HL-60 (cell line): ENCODE results near the gene DCAF17.

ENCODE experiments used
- CTCF ChIP-seq: IDR thresholded peaks from one replicate; pipeline ENCODE4 v1.5.1; 2011; ENCODE audit warnings: low read length, control low read depth, inconsistent platforms; ENCODE audit not compliant: insufficient read depth
- POLR2AphosphoS5 ChIP-seq: IDR thresholded peaks from 2 replicates; pipeline ENCODE4 v1.6.1; 2012; ENCODE audit warnings: low read depth
- REST ChIP-seq: IDR thresholded peaks from 2 replicates; pipeline ENCODE4 v1.6.1; 2012; ENCODE audit warnings: low read depth; ENCODE audit not compliant: insufficient replicate concordance

- no peak for TF ChIP-seq POLR2AphosphoS5
- TF ChIP-seq CTCF: no peak
- TF ChIP-seq REST: no peak
These were observed 57.3 kb downstream of the DCAF17 start for GRCh38 chr2:171491292-171491691.
